GM12878 (cell line): ENCODE data around the gene RXFP4. TPM values are rescaled to one million over a fixed set of nuclear protein-coding genes. Genes with fewer than 3 reads are reported as not detected.

Experiments used
- ATAC-seq: fragments of 200-7000 bp; cut with Tn5 transposase; 3 replicates; pipeline ENCODE4 v1.9.1; 2020; ENCODE audit warnings: mild to moderate bottlenecking, moderate library complexity
- BruUV-seq: library from RNA; stranded (reverse); fragments of 400-500 nt; replicated peaks from 2 replicates; lab custom pipeline; 2021; lab: Mats Ljungman, UMichigan
- CTCF ChIA-PET: fragments of 300-600 bp; sonication (Branson Sonifier 250); formaldehyde crosslinking; extraction: SDS; loops from one replicate; lab custom pipeline; 2021; ENCODE audit warnings: inconsistent platforms; lab: Yijun Ruan, JAX
- POLR2A ChIA-PET: fragments of 350-600 bp; formaldehyde crosslinking; extraction: SDS; loops from one replicate; lab custom pipeline; 2021; ENCODE audit warnings: inconsistent platforms; lab: Charles Lee
- RAD21 ChIA-PET: fragments of 300-600 bp; sonication (Branson Sonifier 250); formaldehyde crosslinking; loops from one replicate; lab custom pipeline; 2023; ENCODE audit warnings: antibody characterized with exemption; ENCODE audit not compliant: unreplicated experiment; lab: Charles Lee
- SMC1A ChIA-PET: fragments of 300-600 bp; sonication (Branson Sonifier 250); formaldehyde crosslinking; loops from one replicate; lab custom pipeline; 2023; ENCODE audit not compliant: unreplicated experiment, uncharacterized antibody; lab: Charles Lee
- DNase-seq: peaks from one replicate; pipeline ENCODE4 v3.0.0-alpha.2; 2011; ENCODE audit warnings: low read depth, low spot score
- FAIRE-seq: peaks from 3 replicates; lab custom pipeline; 2011; peaks lifted over from hg19 to GRCh38; lab: Jason Lieb, UNC
- H2AFZ ChIP-seq: 2 replicates; pipeline ENCODE4 v1.6.0; 2011; ENCODE audit warnings: low read depth, low read length, control low read depth; ENCODE audit not compliant: control insufficient read depth
- H3K27ac ChIP-seq: 2 replicates; pipeline ENCODE4 v1.5.1; 2011; ENCODE audit warnings: control low read depth; ENCODE audit not compliant: control insufficient read depth, insufficient read depth
- H3K27me3 ChIP-seq, 2 experiments: replicated peaks in 1 of 2; 2 replicates each; pipeline versions ENCODE4 v1.6.0 to v1.6.1; 2011; ENCODE audit warnings: low read length in 1 of 2; ENCODE audit not compliant: control insufficient read depth in 2 of 2, insufficient read depth in 2 of 2
- H3K36me3 ChIP-seq, 2 experiments: 2 replicates each; pipeline ENCODE4 v1.5.1; 2011; ENCODE audit warnings: low read length in 1 of 2; ENCODE audit not compliant: control insufficient read depth in 2 of 2, insufficient read depth in 2 of 2
- H3K4me1 ChIP-seq: 2 replicates; pipeline ENCODE4 v1.6.1; 2011; ENCODE audit warnings: mild to moderate bottlenecking, low read length, moderate library complexity, mixed read lengths; ENCODE audit not compliant: control insufficient read depth, insufficient read depth
- H3K4me2 ChIP-seq: 2 replicates; pipeline ENCODE4 v1.6.0; 2011; ENCODE audit warnings: control low read depth; ENCODE audit not compliant: control insufficient read depth, insufficient read depth
- H3K4me3 ChIP-seq: fragments of 200-600 bp; sonication (generic); 2 replicates; pipeline ENCODE4 v1.5.1; 2016
- H3K79me2 ChIP-seq: 2 replicates; pipeline ENCODE4 v1.6.0; 2011; ENCODE audit warnings: low read length; ENCODE audit not compliant: control insufficient read depth, insufficient read depth
- H3K9ac ChIP-seq: 2 replicates; pipeline ENCODE4 v1.8.0; 2011; ENCODE audit warnings: low read length, control low read depth, mixed read lengths; ENCODE audit not compliant: control insufficient read depth, insufficient read depth
- H3K9me3 ChIP-seq: replicated peaks from 3 replicates; pipeline ENCODE4 v1.5.1; 2011; ENCODE audit warnings: mild to moderate bottlenecking, low read length; ENCODE audit not compliant: control insufficient read depth, insufficient read depth
- H4K20me1 ChIP-seq: 2 replicates; pipeline ENCODE4 v1.6.0; 2011; ENCODE audit not compliant: control insufficient read depth, insufficient read depth
- ASH2L ChIP-seq: fragments of 300-600, 200-600 bp; sonication (generic); IDR thresholded peaks from 2 replicates; pipeline ENCODE4 v1.6.1; 2017; ENCODE audit warnings: low read depth, mild to moderate bottlenecking, borderline replicate concordance
- BHLHE40 ChIP-seq, 2 experiments: fragments of 450-650 bp in 1 of 2; IDR thresholded peaks; 2 replicates each; pipeline ENCODE4 v1.6.1; 2011 to 2017; ENCODE audit warnings: low read depth in 2 of 2, borderline replicate concordance in 1 of 2, improper control_type of control experiment in 1 of 2, low read length in 1 of 2, mild to moderate bottlenecking in 1 of 2
- CBX5 ChIP-seq: sonication (generic); IDR thresholded peaks from 2 replicates; pipeline ENCODE4 v1.6.1; 2016; ENCODE audit warnings: low read depth, moderate library complexity, mild to moderate bottlenecking, inconsistent platforms
- CHD2 ChIP-seq: IDR thresholded peaks from 2 replicates; pipeline ENCODE4 v1.6.1; 2011; ENCODE audit warnings: low read depth, low read length, improper control_type of control experiment, borderline replicate concordance
- EZH2 ChIP-seq: IDR thresholded peaks from 2 replicates; pipeline ENCODE4 v1.6.1; 2012; ENCODE audit warnings: low read depth, mild to moderate bottlenecking, control low read depth, inconsistent platforms, low read length, borderline replicate concordance; ENCODE audit not compliant: control insufficient read depth
- GABPA ChIP-seq: IDR thresholded peaks from 2 replicates; pipeline ENCODE4 v1.6.1; 2014; ENCODE audit warnings: antibody characterized with exemption, low read depth, mild to moderate bottlenecking, inconsistent platforms
- HDAC6 ChIP-seq: fragments of 200-600 bp; sonication (generic); IDR thresholded peaks from one replicate; pipeline ENCODE4 v1.8.0; 2017; ENCODE audit warnings: antibody characterized with exemption; ENCODE audit not compliant: unreplicated experiment
- JUND ChIP-seq: IDR thresholded peaks from 2 replicates; pipeline ENCODE4 v1.6.1; 2012; ENCODE audit warnings: low read depth, mild to moderate bottlenecking, low read length, improper control_type of control experiment, moderate library complexity
- PAX5 ChIP-seq: IDR thresholded peaks from 2 replicates; pipeline ENCODE4 v1.6.1; 2011; ENCODE audit warnings: low read depth, low read length, borderline replicate concordance
- POLR2A ChIP-seq: IDR thresholded peaks from 2 replicates; pipeline ENCODE4 v1.6.1; 2011; ENCODE audit warnings: low read depth, mild to moderate bottlenecking, low read length
- POLR2AphosphoS2 ChIP-seq: IDR thresholded peaks from 2 replicates; pipeline ENCODE4 v1.6.1; 2011; ENCODE audit warnings: low read depth, mild to moderate bottlenecking, low read length, improper control_type of control experiment, moderate library complexity
- SUPT20H ChIP-seq: IDR thresholded peaks from 2 replicates; pipeline ENCODE4 v1.6.1; 2011; ENCODE audit warnings: low read depth, mild to moderate bottlenecking, low read length, moderate library complexity, borderline replicate concordance; ENCODE audit not compliant: control insufficient read depth
- WGBS: methylation state at CpG from one replicate; pipeline ENCODE4 v1.1.6; 2016; ENCODE audit warnings: low lambda C conversion rate; ENCODE audit not compliant: insufficient replicate concordance, insufficient coverage; ENCODE audit errors: missing lambda C conversion rate; 5-methylcytosine and 5-hydroxymethylcytosine counted together
- in situ Hi-C: fragments of 300-500 bp; cut with MboI; formaldehyde crosslinking; loops from 9 replicates; pipeline ENCODE4 v1.14.3; 2018; ENCODE audit warnings: mixed read lengths
- intact Hi-C: fragments of 100-400 bp; cut with micrococcal nuclease; formaldehyde crosslinking; loops from one replicate; pipeline ENCODE4 v1.14.2; 2022; ENCODE audit not compliant: unreplicated experiment
- polyA plus RNA-seq, 11 experiments: library from polyadenylated mRNA; depleted of rRNA in 4 of 11; unstranded in 6 of 11; stranded (reverse) in 5 of 11; fragments of >200 nt; fragmentation: Nextera tagmentation in 4 of 11; fragmentation: Illumina TruSeq in 1 of 11; extraction: Ambion mirVana in 4 of 11; extraction: Trizol in 1 of 11; gene quantifications; 1 replicate in 1 of 11; 2 replicates in 10 of 11; pipeline versions ENCODE4 v1.2.1 to v1.2.3, GENCODE V29; 2011 to 2016; ENCODE audit warnings: inconsistent platforms in 2 of 11, missing spikeins in 2 of 11, low read depth in 1 of 11
- total RNA-seq, 4 experiments: library from RNA; depleted of rRNA in 3 of 4; stranded (reverse); fragments of >200 nt in 3 of 4; fragmentation: Illumina TruSeq in 1 of 4; extraction: Trizol in 1 of 4; gene quantifications; 2 replicates each; pipeline versions ENCODE4 v1.2.1 to v1.2.3, GENCODE V29; 2013 to 2021

Gene RXFP4
- total and polyA plus RNA-seq, 10 of the 15 experiments (the other 5 are each of a cell fraction or from before 2014, with no cell fraction given): 0.10 to 0.40 (median 0.39) TPM; not detected in 7

DNA sequence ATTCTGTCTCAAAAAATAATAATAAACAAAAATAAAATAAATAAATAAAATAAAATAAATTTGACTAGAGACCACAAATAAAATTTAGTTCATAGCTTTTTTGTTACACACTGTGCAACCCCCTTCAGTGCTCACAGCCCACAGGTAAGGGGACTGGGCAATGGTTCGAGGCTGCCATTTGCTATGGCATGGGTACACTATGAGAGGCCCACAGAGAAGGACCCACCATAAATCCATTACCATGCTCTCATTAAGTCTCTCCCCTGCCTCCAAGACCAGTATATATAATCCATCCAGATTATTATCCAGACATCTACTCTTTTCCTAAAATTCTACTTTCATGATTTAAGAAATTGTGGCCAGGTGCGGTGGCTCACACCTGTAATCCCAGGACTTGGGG lies 21.6 kb upstream of the RXFP4 start:
- ChIA-PET CTCF (no interaction called here), SMC1A (no interaction called here), RAD21 (no interaction called here), POLR2A (no interaction called here)
- H4K20me1 ChIP-seq: peaks cover 3% of the 10 kb centered on the region
- ATAC-seq: no peak
- H3K4me3 ChIP-seq: no peak overlapping the region
- 97% methylated on average over 2 of the region's 2 CpGs for WGBS
- H3K27ac ChIP-seq: no peak overlapping the region
- no peaks in the 10 kb centered on the region for H3K9me3 ChIP-seq
- H3K36me3 ChIP-seq: peaks cover 21 to 43% of the 10 kb centered on the region in 2 experiments
- intact Hi-C loops: no loop called here
- no peak overlapping the region for H3K4me2 ChIP-seq
- no peak for TF ChIP-seq EZH2
- no peak for TF ChIP-seq ASH2L
- 0 out of 2 replicates have a peak, but pooled peaks have one; percentile 39 for TF ChIP-seq POLR2A
- no peak for TF ChIP-seq JUND
- no peak for TF ChIP-seq SUPT20H
- no peak for TF ChIP-seq POLR2AphosphoS2
- TF ChIP-seq CBX5: no peak
- TF ChIP-seq PAX5: no peak
- no peak for TF ChIP-seq CHD2
- H3K9ac ChIP-seq: no peak overlapping the region
- no peak for FAIRE-seq
- H3K4me1 ChIP-seq: no peaks in the 10 kb centered on the region
- DNase-seq: no peak
- H2AFZ ChIP-seq: no peak overlapping the region
- BruUV-seq: no TSS peak
- H3K79me2 ChIP-seq: no peaks in the 10 kb centered on the region; the same call in 1 of the 2 replicates
- no peaks in the 10 kb centered on the region for H3K27me3 ChIP-seq
- in situ Hi-C loops: no loop called here

DNA sequence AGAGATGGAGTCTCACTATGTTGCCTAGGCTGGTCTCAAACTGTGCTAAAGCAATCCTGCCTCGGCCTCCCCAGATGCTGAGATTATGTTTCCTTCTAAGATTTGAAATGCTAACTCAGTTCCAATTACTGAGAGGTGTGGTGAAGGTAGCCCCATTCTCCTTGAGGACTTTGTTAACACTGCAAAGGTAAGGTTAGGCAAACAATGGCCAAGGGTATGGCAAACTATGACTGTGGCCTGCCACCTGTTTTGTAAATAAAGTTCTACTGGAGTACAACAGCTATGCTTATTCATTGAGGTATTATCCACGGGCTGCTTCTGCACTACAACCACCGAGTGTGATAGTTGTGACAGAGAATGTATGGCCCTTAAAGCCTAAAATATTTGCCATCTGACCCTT lies 20.7 kb upstream of the RXFP4 start:
- H3K27ac ChIP-seq: no peak overlapping the region
- RAD21 ChIA-PET: interaction anchor here (1.5 kb wide), 1 partner anchor 17 kb away, joined by 4 read pairs; no protein-coding TSS in a partner anchor
- H3K36me3 ChIP-seq: peaks cover 20 to 42% of the 10 kb centered on the region in 2 experiments
- intact Hi-C loops (no loop called here), in situ Hi-C loops (no loop called here)
- SMC1A ChIA-PET: no interaction called here
- H3K9ac ChIP-seq: no peak overlapping the region
- POLR2A ChIA-PET: no interaction called here
- CTCF ChIA-PET: interaction anchor here (0.6 to 1.5 kb wide), 3 partner anchors 46 to 69 kb away, joined by 3 to 4 read pairs (median 3); no protein-coding TSS in a partner anchor
- FAIRE-seq (no peak), DNase-seq (no peak), ATAC-seq (no peak)
- TF ChIP-seq POLR2A (no peak), HDAC6 (no peak), GABPA (no peak), BHLHE40 (IDR thresholded peaks at IDR 0.05; ENCODE audit: borderline replicate concordance in 1 of 2, low read depth in 2 of 2, low read length in 1 of 2) (no peak)
- H3K4me2 ChIP-seq: no peak overlapping the region
- no peak overlapping the region for H2AFZ ChIP-seq
- TSS peak; percentile 34 for BruUV-seq
- no peaks in the 10 kb centered on the region for H3K9me3 ChIP-seq
- no peaks in the 10 kb centered on the region for H3K4me1 ChIP-seq
- peaks cover 3% of the 10 kb centered on the region for H4K20me1 ChIP-seq
- no peaks in the 10 kb centered on the region; the same call in 1 of the 2 replicates for H3K79me2 ChIP-seq
- no peaks in the 10 kb centered on the region for H3K27me3 ChIP-seq
- 100% methylated on average over 3 of the region's 3 CpGs for WGBS
- H3K4me3 ChIP-seq: no peak overlapping the region
